Loucy (cell line): ENCODE results near the gene LRRC17.

Experiments used
- CTCF ChIP-seq: fragments of 200-600 bp; sonication (generic); conservative IDR thresholded peaks from 2 replicates; pipeline ENCODE4 v1.5.1; 2014; ENCODE audit warnings: mild to moderate bottlenecking, antibody characterized with exemption, low read length
- EZH2phosphoT487 ChIP-seq: fragments of 200-600 bp; IDR thresholded peaks from 2 replicates; pipeline ENCODE4 v1.6.1; 2018; ENCODE audit warnings: antibody characterized with exemption, mild to moderate bottlenecking, moderate library complexity, borderline replicate concordance

GRCh38 chr7:102973096-102973802 is 60.4 kb downstream of the LRRC17 start:
- TF ChIP-seq CTCF (no peak), EZH2phosphoT487 (no peak)
